HEK293T (cell line): Measurements from ENCODE around the gene TARBP2.

ENCODE experiments used
- CTBP1 ChIP-seq: fragments of 450-650 bp; IDR thresholded peaks from 2 replicates; pipeline ENCODE4 v1.6.1; 2016; ENCODE audit warnings: borderline replicate concordance
- FOXA1 ChIP-seq: fragments of 450-650 bp; IDR thresholded peaks from 2 replicates; pipeline ENCODE4 v1.6.1; 2016; ENCODE audit warnings: mild to moderate bottlenecking
- SUZ12 ChIP-seq: fragments of 450-650 bp; IDR thresholded peaks from 2 replicates; pipeline ENCODE4 v1.6.1; 2016; ENCODE audit warnings: mild to moderate bottlenecking

DNA sequence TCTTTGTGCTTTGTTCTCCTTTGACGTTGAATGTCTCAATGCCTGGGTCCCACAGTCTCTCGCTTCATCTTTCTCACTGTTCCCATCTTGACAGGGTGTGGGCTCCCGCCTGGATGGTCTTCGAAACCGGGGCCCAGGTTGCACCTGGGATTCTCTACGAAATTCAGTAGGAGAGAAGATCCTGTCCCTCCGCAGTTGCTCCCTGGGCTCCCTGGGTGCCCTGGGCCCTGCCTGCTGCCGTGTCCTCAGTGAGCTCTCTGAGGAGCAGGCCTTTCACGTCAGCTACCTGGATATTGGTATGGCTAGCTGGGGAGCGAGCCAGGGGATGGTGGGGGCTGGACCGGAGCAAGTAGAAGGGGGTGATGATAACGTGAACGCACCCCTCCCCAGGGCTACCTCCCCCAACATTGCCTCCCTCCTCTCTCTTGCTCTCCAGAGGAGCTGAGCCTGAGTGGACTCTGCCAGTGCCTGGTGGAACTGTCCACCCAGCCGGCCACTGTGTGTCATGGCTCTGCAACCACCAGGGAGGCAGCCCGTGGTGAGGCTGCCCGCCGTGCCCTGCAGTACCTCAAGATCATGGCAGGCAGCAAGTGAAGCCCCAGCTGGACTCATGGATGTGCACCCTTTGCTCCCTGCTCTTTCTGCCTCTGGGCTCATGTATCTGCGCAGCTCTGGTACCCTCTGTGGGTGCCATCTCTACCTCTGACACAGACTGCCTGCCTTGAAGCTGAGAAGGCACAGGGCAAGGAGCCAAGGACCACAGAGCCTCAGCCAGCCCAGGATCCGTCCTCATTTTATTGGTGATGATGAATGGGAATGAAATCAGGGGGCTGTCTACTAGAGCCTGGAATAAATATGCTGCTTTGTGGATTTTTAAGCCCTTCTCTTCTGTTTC lies 4.7 kb downstream of the TARBP2 start:
- TF ChIP-seq CTBP1, result no peak
- no peak for TF ChIP-seq SUZ12
- TF ChIP-seq FOXA1, result no peak
